ENCODE measurements around the gene STXBP6. TPM values are rescaled to one million over a fixed set of nuclear protein-coding genes. Genes with fewer than 3 reads are reported as not detected.
A peak's percentile ranks its signal among the peaks of the same experiment; 100 is the strongest.

STXBP6 gene
- total RNA-seq, 1 experiment from 2014 or later = 32.2 TPM

- Mint-ChIP-seq H3K4me1 (ENCODE audit: low read depth, unreplicated experiment) (no peaks in the 10 kb centered on the region), H3K27me3 (ENCODE audit: insufficient read depth, unreplicated experiment) (peaks cover 5% of the 10 kb centered on the region), H3K36me3 (ENCODE audit: insufficient read depth, unreplicated experiment) (no peaks in the 10 kb centered on the region), H3K27ac (ENCODE audit: unreplicated experiment) (no peak overlapping the region), H3K4me3 (ENCODE audit: unreplicated experiment) (no peak overlapping the region), H3K9me3 (ENCODE audit: unreplicated experiment) (peaks cover 9% of the 10 kb centered on the region)
- no peak for DNase-seq
- intact Hi-C loops (cut with micrococcal nuclease; ENCODE audit: unreplicated experiment) = no loop called here
- TF ChIP-seq, protein P1, sequence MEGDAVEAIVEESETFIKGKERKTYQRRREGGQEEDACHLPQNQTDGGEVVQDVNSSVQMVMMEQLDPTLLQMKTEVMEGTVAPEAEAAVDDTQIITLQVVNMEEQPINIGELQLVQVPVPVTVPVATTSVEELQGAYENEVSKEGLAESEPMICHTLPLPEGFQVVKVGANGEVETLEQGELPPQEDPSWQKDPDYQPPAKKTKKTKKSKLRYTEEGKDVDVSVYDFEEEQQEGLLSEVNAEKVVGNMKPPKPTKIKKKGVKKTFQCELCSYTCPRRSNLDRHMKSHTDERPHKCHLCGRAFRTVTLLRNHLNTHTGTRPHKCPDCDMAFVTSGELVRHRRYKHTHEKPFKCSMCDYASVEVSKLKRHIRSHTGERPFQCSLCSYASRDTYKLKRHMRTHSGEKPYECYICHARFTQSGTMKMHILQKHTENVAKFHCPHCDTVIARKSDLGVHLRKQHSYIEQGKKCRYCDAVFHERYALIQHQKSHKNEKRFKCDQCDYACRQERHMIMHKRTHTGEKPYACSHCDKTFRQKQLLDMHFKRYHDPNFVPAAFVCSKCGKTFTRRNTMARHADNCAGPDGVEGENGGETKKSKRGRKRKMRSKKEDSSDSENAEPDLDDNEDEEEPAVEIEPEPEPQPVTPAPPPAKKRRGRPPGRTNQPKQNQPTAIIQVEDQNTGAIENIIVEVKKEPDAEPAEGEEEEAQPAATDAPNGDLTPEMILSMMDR (IDR thresholded peaks at IDR 0.05; ENCODE audit: insufficient read depth in 1 of 2, low read depth in 1 of 2, low read length in 1 of 2, severe bottlenecking in 1 of 2, unreplicated experiment in 1 of 2) = no peak
- no TSS peak for BruUV-seq (replicated peaks)
- Histone ChIP-seq H3K9me3 (no peaks in the 10 kb centered on the region), H3K4me1 (no peaks in the 10 kb centered on the region), H3K36me3 (ENCODE audit: control insufficient read depth, insufficient read depth, low read length) (no peaks in the 10 kb centered on the region), H3K27me3 (replicated peaks; ENCODE audit: control insufficient read depth, insufficient read depth, low read length) (no peaks in the 10 kb centered on the region), H3K4me3 (ENCODE audit: low read depth, low read length) (no peak overlapping the region)
- POLR2A ChIA-PET = no interaction called here
- CTCF ChIA-PET = no interaction called here
Observed at GRCh38 chr14:24766434-24766833, 283.5 kb downstream of the STXBP6 start.

- no peak overlapping the region for H3K4me3 Mint-ChIP-seq (ENCODE audit: unreplicated experiment)
- Histone ChIP-seq H3K36me3 (ENCODE audit: control insufficient read depth, insufficient read depth, low read length) (no peaks in the 10 kb centered on the region), H3K4me3 (ENCODE audit: low read depth, low read length) (no peak overlapping the region), H3K9me3 (no peaks in the 10 kb centered on the region), H3K4me1 (no peaks in the 10 kb centered on the region), H3K27me3 (replicated peaks; ENCODE audit: control insufficient read depth, insufficient read depth, low read length) (no peaks in the 10 kb centered on the region)
- CTCF ChIA-PET = interaction anchor here (0.6 to 2.1 kb wide), 7 partner anchors 45 to 372 kb away, joined by 3 to 11 read pairs (median 5); no protein-coding TSS in a partner anchor
- DNase-seq = peak in 1 of 2 experiments; percentile 20
- H3K9me3 Mint-ChIP-seq (ENCODE audit: unreplicated experiment) = no peaks in the 10 kb centered on the region
- no peak overlapping the region for H3K27ac Mint-ChIP-seq (ENCODE audit: unreplicated experiment)
- POLR2A ChIA-PET = no interaction called here
- TF ChIP-seq, protein P1 (IDR thresholded peaks at IDR 0.05; ENCODE audit: insufficient read depth in 1 of 2, low read depth in 1 of 2, low read length in 1 of 2, severe bottlenecking in 1 of 2, unreplicated experiment in 1 of 2) = peak in 1 of 2 experiments; percentile 47
- H3K27me3 Mint-ChIP-seq (ENCODE audit: insufficient read depth, unreplicated experiment) = peaks cover 8% of the 10 kb centered on the region
- H3K4me1 Mint-ChIP-seq (ENCODE audit: low read depth, unreplicated experiment) = no peaks in the 10 kb centered on the region
- no TSS peak for BruUV-seq (replicated peaks)
- no peaks in the 10 kb centered on the region for H3K36me3 Mint-ChIP-seq (ENCODE audit: insufficient read depth, unreplicated experiment)
- intact Hi-C loops (cut with micrococcal nuclease; ENCODE audit: unreplicated experiment) = loop anchor here (1.0 kb wide), 2 partner anchors 282 to 390 kb away; no protein-coding TSS in a partner anchor
Observed at GRCh38 chr14:24761141-24761540, 288.8 kb downstream of the STXBP6 start.

Data from Caco-2 (cell line).